ENCODE measurements around the gene FAM107B. TPM values are rescaled to one million over a fixed set of nuclear protein-coding genes. Genes with fewer than 3 reads are reported as not detected.

The FAM107B gene
- total RNA-seq, 1 experiment from 2014 or later = 41.6 TPM

DNA sequence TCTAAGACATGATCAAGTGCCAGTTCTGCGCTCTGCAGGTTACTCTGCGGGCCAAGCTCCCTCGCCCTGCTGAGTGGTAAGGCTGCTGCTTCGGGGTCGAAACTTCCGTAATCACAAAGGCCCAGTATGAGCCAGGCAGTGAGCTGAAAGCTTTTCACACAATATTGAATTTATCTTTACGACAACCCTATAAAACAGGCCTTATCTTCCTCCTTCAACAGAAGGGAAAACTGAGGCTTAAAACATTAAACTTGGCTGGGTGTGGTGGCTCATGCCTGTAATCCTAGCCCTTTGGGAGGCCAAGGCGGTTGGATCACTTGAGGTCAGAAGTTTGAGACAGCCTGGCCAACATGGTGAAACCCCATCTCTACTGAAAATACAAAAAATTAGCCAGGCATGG lies 83.3 kb downstream of the FAM107B start:
- H3K9me2 ChIP-seq (ENCODE audit: insufficient read depth) = no peaks in the 10 kb centered on the region
- CTCF ChIA-PET = no interaction called here
- no peaks in the 10 kb centered on the region for H4K20me1 ChIP-seq (ENCODE audit: insufficient read depth)
- H3K4me3 ChIP-seq (replicated peaks in 1 of 2; ENCODE audit: low read depth in 1 of 2, low read length in 2 of 2) = no peak overlapping the region
- intact Hi-C loops (cut with micrococcal nuclease) = no loop called here
- RAD21 ChIA-PET (ENCODE audit: low non-redundant PET in 1 of 2, low total read pairs in 2 of 2, uncharacterized antibody in 2 of 2, unreplicated experiment in 2 of 2) = no interaction called here
- TF ChIP-seq TCF7L2 (IDR thresholded peaks at IDR 0.05; ENCODE audit: borderline replicate concordance, extremely low read depth, insufficient read depth, insufficient read length) = no peak
- TF ChIP-seq CEBPB (IDR thresholded peaks at IDR 0.05; ENCODE audit: low read depth) = no peak
- TF ChIP-seq POLR2A (IDR thresholded peaks at IDR 0.05; ENCODE audit: borderline replicate concordance, extremely low read depth, insufficient read depth, insufficient read length) = no peak
- TF ChIP-seq RAD21 (IDR thresholded peaks at IDR 0.05; ENCODE audit: low read depth) = no peak
- TF ChIP-seq, protein P1, sequence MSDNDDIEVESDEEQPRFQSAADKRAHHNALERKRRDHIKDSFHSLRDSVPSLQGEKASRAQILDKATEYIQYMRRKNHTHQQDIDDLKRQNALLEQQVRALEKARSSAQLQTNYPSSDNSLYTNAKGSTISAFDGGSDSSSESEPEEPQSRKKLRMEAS (IDR thresholded peaks at IDR 0.05) = no peak
- TF ChIP-seq, protein P2, sequence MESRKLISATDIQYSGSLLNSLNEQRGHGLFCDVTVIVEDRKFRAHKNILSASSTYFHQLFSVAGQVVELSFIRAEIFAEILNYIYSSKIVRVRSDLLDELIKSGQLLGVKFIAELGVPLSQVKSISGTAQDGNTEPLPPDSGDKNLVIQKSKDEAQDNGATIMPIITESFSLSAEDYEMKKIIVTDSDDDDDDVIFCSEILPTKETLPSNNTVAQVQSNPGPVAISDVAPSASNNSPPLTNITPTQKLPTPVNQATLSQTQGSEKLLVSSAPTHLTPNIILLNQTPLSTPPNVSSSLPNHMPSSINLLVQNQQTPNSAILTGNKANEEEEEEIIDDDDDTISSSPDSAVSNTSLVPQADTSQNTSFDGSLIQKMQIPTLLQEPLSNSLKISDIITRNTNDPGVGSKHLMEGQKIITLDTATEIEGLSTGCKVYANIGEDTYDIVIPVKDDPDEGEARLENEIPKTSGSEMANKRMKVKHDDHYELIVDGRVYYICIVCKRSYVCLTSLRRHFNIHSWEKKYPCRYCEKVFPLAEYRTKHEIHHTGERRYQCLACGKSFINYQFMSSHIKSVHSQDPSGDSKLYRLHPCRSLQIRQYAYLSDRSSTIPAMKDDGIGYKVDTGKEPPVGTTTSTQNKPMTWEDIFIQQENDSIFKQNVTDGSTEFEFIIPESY (IDR thresholded peaks at IDR 0.05; ENCODE audit: extremely low read depth, insufficient replicate concordance, low read length) = no peak
- no peak for TF ChIP-seq SIN3A (IDR thresholded peaks at IDR 0.05; ENCODE audit: low read depth)
- no peak for TF ChIP-seq SRF (IDR thresholded peaks at IDR 0.05; ENCODE audit: low read depth)
- TF ChIP-seq ELF1 (IDR thresholded peaks at IDR 0.05; ENCODE audit: borderline replicate concordance, low read depth) = no peak
- no peak for TF ChIP-seq SP1 (IDR thresholded peaks at IDR 0.05; ENCODE audit: low read depth)
- TF ChIP-seq FOSL1 (IDR thresholded peaks at IDR 0.05; ENCODE audit: low read depth) = no peak
- TF ChIP-seq, protein P3, sequence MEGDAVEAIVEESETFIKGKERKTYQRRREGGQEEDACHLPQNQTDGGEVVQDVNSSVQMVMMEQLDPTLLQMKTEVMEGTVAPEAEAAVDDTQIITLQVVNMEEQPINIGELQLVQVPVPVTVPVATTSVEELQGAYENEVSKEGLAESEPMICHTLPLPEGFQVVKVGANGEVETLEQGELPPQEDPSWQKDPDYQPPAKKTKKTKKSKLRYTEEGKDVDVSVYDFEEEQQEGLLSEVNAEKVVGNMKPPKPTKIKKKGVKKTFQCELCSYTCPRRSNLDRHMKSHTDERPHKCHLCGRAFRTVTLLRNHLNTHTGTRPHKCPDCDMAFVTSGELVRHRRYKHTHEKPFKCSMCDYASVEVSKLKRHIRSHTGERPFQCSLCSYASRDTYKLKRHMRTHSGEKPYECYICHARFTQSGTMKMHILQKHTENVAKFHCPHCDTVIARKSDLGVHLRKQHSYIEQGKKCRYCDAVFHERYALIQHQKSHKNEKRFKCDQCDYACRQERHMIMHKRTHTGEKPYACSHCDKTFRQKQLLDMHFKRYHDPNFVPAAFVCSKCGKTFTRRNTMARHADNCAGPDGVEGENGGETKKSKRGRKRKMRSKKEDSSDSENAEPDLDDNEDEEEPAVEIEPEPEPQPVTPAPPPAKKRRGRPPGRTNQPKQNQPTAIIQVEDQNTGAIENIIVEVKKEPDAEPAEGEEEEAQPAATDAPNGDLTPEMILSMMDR (IDR thresholded peaks at IDR 0.05 in 2 of 3, conservative IDR thresholded peaks at IDR 0.05 in 1 of 3; ENCODE audit: borderline replicate concordance in 1 of 3, insufficient read depth in 1 of 3, low read depth in 2 of 3, low read length in 2 of 3) = no peak
- TF ChIP-seq EZH2 (IDR thresholded peaks at IDR 0.05) = no peak
- H3K4me2 ChIP-seq (ENCODE audit: low read length) = no peak overlapping the region
- BruUV-seq (replicated peaks) = no TSS peak
- no peak for DNase-seq (ENCODE audit: low read depth, low spot score)
- H3K27me3 ChIP-seq (ENCODE audit: insufficient read depth, low read length) = no peaks in the 10 kb centered on the region
- POLR2A ChIA-PET = no interaction called here
- H2AFZ ChIP-seq (ENCODE audit: low read depth, low read length, poor library complexity, severe bottlenecking) = no peak overlapping the region
- no peaks in the 10 kb centered on the region for H3K9me3 ChIP-seq (ENCODE audit: control insufficient read depth in 1 of 2, insufficient read depth in 1 of 2, low read depth in 1 of 2, low read length in 2 of 2)
- no peak overlapping the region for H3K9ac ChIP-seq (ENCODE audit: low read length)
- ATAC-seq = no peak
- no peaks in the 10 kb centered on the region for H3K79me2 ChIP-seq (ENCODE audit: insufficient read depth, low read length)
- no peaks in the 10 kb centered on the region for H3K4me1 ChIP-seq (ENCODE audit: control insufficient read depth in 1 of 2, insufficient read depth in 2 of 2, low read length in 2 of 2)
- no peaks in the 10 kb centered on the region for H3K36me3 ChIP-seq (ENCODE audit: control insufficient read depth in 1 of 2, insufficient read depth in 2 of 2, low read length in 2 of 2)
- no peak overlapping the region for H3K27ac ChIP-seq (ENCODE audit: low read depth, low read length)
